Fibroblast of mammary gland (primary cell): ENCODE results near the gene RECQL5.

ENCODE experiments used
- DNase-seq: peaks from one replicate; pipeline ENCODE4 v3.0.0-alpha.2; 2010; ENCODE audit warnings: low read depth
- H3K4me3 ChIP-seq: 2 replicates; pipeline ENCODE4 v1.5.1; 2011; ENCODE audit warnings: low read depth, mild to moderate bottlenecking, low read length, moderate library complexity; ENCODE audit not compliant: control insufficient read depth
- TF ChIP-seq, protein P1 (sequence below): conservative IDR thresholded peaks from 2 replicates; pipeline ENCODE4 v1.5.1; 2011; ENCODE audit warnings: low read depth, low read length, inconsistent platforms; ENCODE audit not compliant: control insufficient read depth, insufficient read depth

The RECQL5 gene

DNA sequence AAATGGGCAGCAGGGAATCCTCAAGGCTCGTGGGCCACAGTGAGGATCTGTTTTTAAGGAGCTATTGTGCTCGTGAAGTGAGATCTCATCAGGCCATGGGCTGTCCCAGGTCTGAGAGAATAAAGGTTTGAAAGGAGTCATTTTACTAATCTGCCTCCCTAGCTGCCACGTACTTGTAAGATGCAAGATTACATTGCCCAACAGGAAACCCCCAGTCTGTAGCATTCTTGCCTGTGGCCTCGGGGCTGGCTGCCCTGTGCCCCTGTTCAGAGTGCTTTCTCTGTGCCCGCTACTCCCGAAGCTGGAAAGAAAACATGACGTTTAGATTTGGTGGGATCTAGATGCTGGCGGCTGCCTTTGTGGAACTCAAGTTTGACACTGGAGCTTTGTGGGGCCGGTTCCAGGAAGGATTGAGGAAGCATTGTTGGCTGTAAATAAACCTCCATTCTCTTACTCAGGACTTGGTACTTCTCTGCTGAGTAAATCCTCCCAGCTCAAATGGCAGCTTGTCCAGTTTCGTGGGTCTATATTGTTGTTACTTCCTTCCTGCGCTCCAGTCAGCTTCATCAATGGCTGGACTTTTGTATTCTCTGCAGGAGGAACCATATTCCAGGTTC, 21.4 kb upstream of the RECQL5 start:
- DNase-seq: no peak
- TF ChIP-seq, protein P1, sequence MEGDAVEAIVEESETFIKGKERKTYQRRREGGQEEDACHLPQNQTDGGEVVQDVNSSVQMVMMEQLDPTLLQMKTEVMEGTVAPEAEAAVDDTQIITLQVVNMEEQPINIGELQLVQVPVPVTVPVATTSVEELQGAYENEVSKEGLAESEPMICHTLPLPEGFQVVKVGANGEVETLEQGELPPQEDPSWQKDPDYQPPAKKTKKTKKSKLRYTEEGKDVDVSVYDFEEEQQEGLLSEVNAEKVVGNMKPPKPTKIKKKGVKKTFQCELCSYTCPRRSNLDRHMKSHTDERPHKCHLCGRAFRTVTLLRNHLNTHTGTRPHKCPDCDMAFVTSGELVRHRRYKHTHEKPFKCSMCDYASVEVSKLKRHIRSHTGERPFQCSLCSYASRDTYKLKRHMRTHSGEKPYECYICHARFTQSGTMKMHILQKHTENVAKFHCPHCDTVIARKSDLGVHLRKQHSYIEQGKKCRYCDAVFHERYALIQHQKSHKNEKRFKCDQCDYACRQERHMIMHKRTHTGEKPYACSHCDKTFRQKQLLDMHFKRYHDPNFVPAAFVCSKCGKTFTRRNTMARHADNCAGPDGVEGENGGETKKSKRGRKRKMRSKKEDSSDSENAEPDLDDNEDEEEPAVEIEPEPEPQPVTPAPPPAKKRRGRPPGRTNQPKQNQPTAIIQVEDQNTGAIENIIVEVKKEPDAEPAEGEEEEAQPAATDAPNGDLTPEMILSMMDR: no peak
- H3K4me3 ChIP-seq: no peak overlapping the region

DNA sequence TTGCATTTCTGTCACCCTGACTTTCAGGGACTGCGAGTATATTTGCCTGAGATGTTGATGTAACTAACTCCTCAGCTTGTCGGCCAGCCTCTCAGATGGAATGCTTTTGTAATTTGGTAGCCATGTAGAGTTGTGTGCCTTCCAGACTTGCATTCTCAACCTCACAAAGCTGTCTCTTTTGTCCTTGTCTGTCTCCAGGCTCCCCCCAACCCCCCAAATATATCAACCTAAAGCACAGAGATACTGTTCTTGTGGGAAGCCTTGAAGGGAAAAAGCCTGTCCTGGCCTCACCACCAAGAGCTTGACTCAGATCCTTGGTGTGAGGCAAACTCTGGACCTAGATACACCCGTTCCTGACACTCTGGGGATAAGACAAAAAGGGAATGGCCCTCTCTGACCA, 18.5 kb upstream of the RECQL5 start:
- H3K4me3 ChIP-seq: no peak overlapping the region

DNA sequence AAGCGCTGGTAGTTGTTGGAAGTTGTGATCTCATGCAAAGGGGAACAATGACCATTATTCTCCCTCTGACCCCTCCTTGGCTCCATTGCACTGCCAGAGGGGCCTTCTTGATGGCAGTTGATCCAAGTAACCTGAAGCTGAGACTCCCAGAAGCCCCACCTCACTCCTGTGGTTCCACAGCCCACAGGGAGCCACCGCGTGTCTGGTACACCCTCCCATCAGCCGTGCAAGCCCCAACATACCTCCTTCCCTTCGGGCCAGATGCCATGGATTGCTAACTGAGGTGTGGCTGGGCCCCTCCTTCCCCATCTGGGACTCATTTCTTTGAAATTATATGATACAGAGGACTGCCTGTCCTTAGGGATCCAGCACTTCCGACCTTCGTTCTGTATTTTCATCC, 18.0 kb upstream of the RECQL5 start:
- no peak overlapping the region for H3K4me3 ChIP-seq
- TF ChIP-seq, protein P1: no peak
- peak; percentile 44 for DNase-seq

More for the DNA sequence above, 18.5 kb upstream of the RECQL5 start:
- TF ChIP-seq, protein P1: no peak
- DNase-seq: no peak

DNA sequence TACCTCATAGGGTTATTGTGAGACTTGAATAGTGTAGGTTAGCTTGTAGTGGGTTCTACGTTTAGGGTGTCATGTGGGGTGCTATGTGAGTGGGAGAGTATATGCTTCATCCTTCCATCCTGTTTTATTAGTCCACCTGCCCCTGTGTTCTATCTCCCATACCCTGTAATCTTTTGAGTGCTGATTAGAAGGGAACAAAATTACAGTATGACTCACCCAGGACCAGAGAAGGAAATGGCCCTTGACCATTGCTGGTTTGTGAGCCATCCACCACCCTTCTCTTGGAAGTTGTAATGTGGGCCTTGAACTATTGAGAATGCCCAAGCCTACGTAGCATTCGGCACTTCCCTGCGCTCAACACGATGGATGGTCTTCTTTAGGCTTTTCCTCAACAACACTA, 17.3 kb upstream of the RECQL5 start:
- peak; percentile 36 for DNase-seq
- no peak overlapping the region for H3K4me3 ChIP-seq
- TF ChIP-seq, protein P1: no peak

DNA sequence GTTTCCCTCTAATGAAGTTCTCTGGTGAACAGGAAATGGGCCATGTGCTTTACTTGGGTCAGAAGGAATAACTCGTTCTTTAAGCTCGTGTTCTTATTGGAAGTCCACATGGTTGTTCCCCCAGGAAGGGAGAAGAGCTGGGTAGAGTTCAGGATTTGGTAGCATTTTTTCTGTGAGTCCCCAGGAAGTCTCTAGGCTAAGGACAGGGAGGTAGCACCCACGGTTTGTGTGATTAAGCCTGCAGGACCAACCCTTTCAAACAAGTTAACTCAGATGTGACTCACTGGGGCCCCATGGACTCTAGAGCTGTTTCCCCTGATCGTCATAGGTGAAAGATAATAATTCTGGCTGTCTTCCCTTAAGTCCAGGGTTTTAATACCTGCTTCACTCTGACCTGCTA, 16.6 kb upstream of the RECQL5 start:
- H3K4me3 ChIP-seq: no peak overlapping the region
- DNase-seq: peak; percentile 73
- TF ChIP-seq, protein P1: no peak

DNA sequence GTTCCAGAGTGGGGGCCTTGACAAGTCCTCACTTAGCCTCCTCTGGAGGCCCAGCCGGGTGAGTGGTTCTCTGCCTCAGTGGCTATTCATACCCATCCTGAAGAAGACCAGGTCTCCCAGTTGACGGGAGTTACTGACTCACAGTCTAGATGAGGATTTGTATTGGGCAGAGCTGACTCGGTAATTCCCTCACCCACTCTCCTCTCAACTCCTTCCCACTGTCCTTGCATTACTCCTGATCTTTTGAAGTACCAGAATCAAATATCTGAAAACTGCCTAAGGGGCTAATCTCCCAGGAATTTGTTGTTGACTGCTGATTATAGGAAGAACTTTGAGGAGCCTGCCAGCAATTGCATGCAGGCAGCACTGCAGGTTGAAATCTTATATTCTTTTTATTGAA, 14.3 kb upstream of the RECQL5 start:
- DNase-seq: peak; percentile 64
- H3K4me3 ChIP-seq: no peak overlapping the region
- TF ChIP-seq, protein P1: no peak

DNA sequence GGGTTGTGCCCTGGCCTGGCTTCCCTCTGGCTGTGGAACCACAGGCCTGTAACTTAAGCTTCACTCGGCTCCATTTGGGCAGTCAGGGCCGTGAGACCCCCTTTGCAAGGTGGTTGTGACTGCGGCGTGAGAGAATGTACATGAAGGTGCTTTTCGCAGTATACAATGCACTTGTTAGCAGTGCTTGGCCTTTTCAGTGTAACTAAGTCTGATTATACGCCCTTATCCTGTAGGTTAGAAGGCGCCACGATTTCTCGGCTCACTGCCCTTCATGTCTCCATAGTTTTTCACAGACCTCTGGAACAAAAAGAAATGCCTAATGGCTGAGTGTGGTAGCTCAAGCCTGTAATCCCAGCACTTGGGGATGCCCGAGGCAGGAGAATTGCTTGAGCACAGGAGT, 13.5 kb upstream of the RECQL5 start:
- no peak for DNase-seq
- TF ChIP-seq, protein P1: no peak
- H3K4me3 ChIP-seq: no peak overlapping the region
